Kidney epithelial cell (primary cell): ENCODE measurements around the gene EFCAB14. TPM values are rescaled to one million over a fixed set of nuclear protein-coding genes. Genes with fewer than 3 reads are reported as not detected.
"Not testable (repeated sequence)": the region's sequence is repeated elsewhere in the genome, so short reads cannot be mapped to it uniquely, and the experiment has no call there.

Source experiments
- DNase-seq: peaks from one replicate; pipeline ENCODE4 v3.0.0-alpha.2; 2010; ENCODE audit warnings: low read depth
- H3K27me3 ChIP-seq: 2 replicates; pipeline ENCODE4 v1.6.0; 2011; ENCODE audit warnings: low read length; ENCODE audit not compliant: control insufficient read depth, insufficient read depth
- H3K36me3 ChIP-seq: 2 replicates; pipeline ENCODE4 v1.5.1; 2011; ENCODE audit warnings: low read length; ENCODE audit not compliant: control insufficient read depth, insufficient read depth
- H3K4me3 ChIP-seq: 2 replicates; pipeline ENCODE4 v1.5.1; 2011; ENCODE audit warnings: low read depth, mild to moderate bottlenecking, control low read depth, low read length
- CTCF ChIP-seq: IDR thresholded peaks from 2 replicates; pipeline ENCODE4 v1.5.1; 2011; ENCODE audit warnings: mild to moderate bottlenecking, moderate library complexity, low read length, control low read depth, inconsistent platforms; ENCODE audit not compliant: insufficient read depth, poor library complexity, severe bottlenecking
- total RNA-seq: library from RNA; depleted of rRNA; stranded (reverse); fragments of >200 nt; gene quantifications from 2 replicates; pipeline ENCODE4 v1.2.3, GENCODE V29; 2015

The EFCAB14 gene
- total RNA-seq, 1 donor from 2014 or later: 57.3 TPM

- TF ChIP-seq CTCF: no peak
- no peak for DNase-seq
- Histone ChIP-seq H3K36me3 (no peaks in the 10 kb centered on the region), H3K4me3 (no peak overlapping the region), H3K27me3 (no peaks in the 10 kb centered on the region)
Observed at GRCh38 chr1:46653405-46653958, 65.4 kb downstream of the EFCAB14 start.

DNA sequence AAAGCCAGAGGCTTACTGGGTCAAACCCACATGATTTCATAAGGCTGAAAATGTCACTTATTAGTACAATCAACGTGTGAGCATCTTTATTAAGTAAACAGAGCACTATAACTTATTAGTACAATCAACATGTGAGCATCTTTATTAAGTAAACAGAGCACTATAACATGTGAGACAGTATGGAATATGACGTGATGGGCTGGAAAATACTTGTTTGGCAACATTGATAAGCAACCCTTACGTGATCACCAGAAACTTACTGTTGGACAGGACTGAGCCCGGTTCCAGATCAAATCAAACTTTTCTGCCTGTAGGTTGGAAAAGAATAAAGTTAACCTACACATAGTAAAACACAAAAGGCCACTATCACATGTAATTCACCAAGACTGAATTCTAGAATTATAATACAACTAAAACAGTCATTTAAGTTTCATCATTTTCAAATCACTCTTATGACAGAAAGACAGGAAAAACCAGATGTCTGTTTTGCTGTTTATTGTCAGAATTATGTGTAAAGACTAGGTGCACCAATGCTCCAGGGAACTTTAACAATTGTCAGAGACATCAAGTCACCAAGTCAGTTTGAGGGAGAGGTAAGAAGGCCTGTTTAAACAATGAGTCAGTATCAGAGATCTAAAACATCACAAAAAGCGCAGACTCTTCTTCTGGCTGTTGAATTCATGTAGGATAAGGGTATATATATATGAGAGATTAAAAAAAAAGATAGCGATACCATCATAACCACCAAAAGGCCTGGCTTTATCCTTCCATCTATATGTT is 66.4 kb downstream of the EFCAB14 start:
- Histone ChIP-seq H3K4me3 (no peak overlapping the region), H3K27me3 (no peaks in the 10 kb centered on the region), H3K36me3 (no peaks in the 10 kb centered on the region)
- no peak for DNase-seq
- TF ChIP-seq CTCF: no peak

GRCh38 chr1:46651152-46651551 is 67.8 kb downstream of the EFCAB14 start:
- H3K4me3 ChIP-seq, H3K27me3 ChIP-seq, H3K36me3 ChIP-seq, DNase-seq: not testable (repeated sequence)

- no peak for DNase-seq
- H3K36me3 ChIP-seq: no peaks in the 10 kb centered on the region
- no peaks in the 10 kb centered on the region for H3K27me3 ChIP-seq
- TF ChIP-seq CTCF: no peak
- no peak overlapping the region for H3K4me3 ChIP-seq
Observed at GRCh38 chr1:46650491-46650890, 68.4 kb downstream of the EFCAB14 start.

DNA sequence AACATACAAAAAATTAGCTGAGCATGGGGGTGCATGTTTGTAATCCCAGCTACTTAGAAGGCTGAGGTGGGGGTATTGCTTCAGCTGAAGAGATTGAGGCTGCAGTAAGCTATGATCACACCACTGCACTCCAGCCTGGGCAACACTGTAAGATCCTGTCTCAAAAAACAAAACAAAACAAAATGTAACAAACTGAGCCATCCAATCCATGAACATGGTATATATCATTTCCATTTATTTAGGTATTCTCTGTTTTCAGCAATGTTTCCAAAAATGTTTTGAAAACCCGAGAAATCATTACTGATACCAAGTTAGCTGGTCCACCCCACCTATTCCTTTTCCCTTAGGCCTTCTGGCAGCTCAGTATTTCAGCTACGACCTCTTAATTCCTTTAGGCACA is 69.2 kb downstream of the EFCAB14 start:
- no peaks in the 10 kb centered on the region for H3K36me3 ChIP-seq
- DNase-seq: no peak
- no peak overlapping the region for H3K4me3 ChIP-seq
- no peak for TF ChIP-seq CTCF
- H3K27me3 ChIP-seq: no peaks in the 10 kb centered on the region

DNA sequence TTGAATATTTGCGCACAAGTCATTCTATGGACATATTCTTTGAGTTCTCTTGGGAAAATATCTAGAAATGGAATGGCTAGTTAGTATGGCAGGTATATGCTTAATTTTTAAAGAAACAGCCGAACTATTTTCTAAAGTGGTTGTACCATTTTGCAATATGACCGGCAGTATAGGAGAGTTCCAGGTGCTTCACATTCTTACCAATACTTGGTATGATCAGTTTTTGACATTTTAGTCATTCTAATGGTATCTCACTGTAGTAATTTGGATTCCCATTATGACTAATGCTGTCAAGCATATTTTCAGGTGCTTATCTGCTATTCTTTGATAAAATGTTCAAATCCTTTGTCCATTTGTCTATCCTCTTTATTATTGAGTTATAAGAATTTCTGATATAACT is 71.3 kb downstream of the EFCAB14 start:
- Histone ChIP-seq H3K36me3 (no peaks in the 10 kb centered on the region), H3K27me3 (no peaks in the 10 kb centered on the region), H3K4me3 (no peak overlapping the region)
- DNase-seq: no peak
- TF ChIP-seq CTCF: no peak
